HEK293 (cell line): ENCODE measurements around the gene TRABD.

Source experiments
- CTCF ChIA-PET: fragments of 350-600 bp; formaldehyde crosslinking; extraction: SDS; loops from one replicate; lab custom pipeline; 2021; ENCODE audit warnings: antibody characterized with exemption; lab: Yijun Ruan, JAX
- POLR2A ChIA-PET: fragments of 300-600 bp; formaldehyde crosslinking; extraction: SDS; loops from one replicate; lab custom pipeline; 2020; ENCODE audit warnings: antibody characterized with exemption, inconsistent platforms; lab: Yijun Ruan, JAX
- H3K27ac ChIP-seq: fragments of 200-500 bp; sonication (Bioruptor generic); 2 replicates; pipeline ENCODE4 v1.5.1; 2014; ENCODE audit warnings: low read depth, low read length, control low read depth, inconsistent platforms; ENCODE audit errors: extremely low read depth
- H3K36me3 ChIP-seq, 2 experiments: fragments of 200-500 bp in 1 of 2; sonication (Bioruptor generic) in 1 of 2; 1 replicate in 1 of 2; 2 replicates in 1 of 2; pipeline ENCODE4 v1.5.1; 2014 to 2017; ENCODE audit warnings: inconsistent platforms in 2 of 2, low read length in 2 of 2; ENCODE audit not compliant: control insufficient read depth in 2 of 2, insufficient read depth in 1 of 2
- H3K4me1 ChIP-seq: fragments of 200-500 bp; sonication (Bioruptor generic); 2 replicates; pipeline ENCODE4 v1.5.1; 2014; ENCODE audit warnings: mild to moderate bottlenecking, low read length, inconsistent platforms; ENCODE audit not compliant: control insufficient read depth, insufficient read depth
- H3K4me3 ChIP-seq: 2 replicates; pipeline ENCODE4 v1.5.1; 2011; ENCODE audit warnings: low read depth, mild to moderate bottlenecking, control low read depth, low read length, moderate library complexity
- H3K9me3 ChIP-seq: fragments of 200-500 bp; sonication (Bioruptor generic); 2 replicates; pipeline ENCODE4 v1.5.1; 2014; ENCODE audit warnings: low read depth, low read length, inconsistent platforms; ENCODE audit not compliant: control insufficient read depth, insufficient read depth
- BCL11B ChIP-seq: fragments of 450-650 bp; formaldehyde crosslinking; IDR thresholded peaks from 2 replicates; pipeline ENCODE4 v1.5.1; 2016; ENCODE audit warnings: low read depth, missing biosample characterization, missing genetic modification characterization
- GLIS2 ChIP-seq: fragments of 450-650 bp; formaldehyde crosslinking; IDR thresholded peaks from 2 replicates; pipeline ENCODE4 v1.5.1; 2016; ENCODE audit warnings: missing biosample characterization, missing genetic modification characterization
- KLF9 ChIP-seq: fragments of 450-650 bp; formaldehyde crosslinking; IDR thresholded peaks from 2 replicates; pipeline ENCODE4 v1.5.1; 2016; ENCODE audit warnings: missing biosample characterization, missing genetic modification characterization, low read depth
- PRDM10 ChIP-seq: fragments of 450-650 bp; formaldehyde crosslinking; IDR thresholded peaks from 2 replicates; pipeline ENCODE4 v1.5.1; 2016; ENCODE audit warnings: missing biosample characterization, missing genetic modification characterization
- PRDM6 ChIP-seq: fragments of 450-650 bp; formaldehyde crosslinking; IDR thresholded peaks from 2 replicates; pipeline ENCODE4 v1.5.1; 2017; ENCODE audit warnings: missing biosample characterization, missing genetic modification characterization
- SP2 ChIP-seq: fragments of 450-650 bp; formaldehyde crosslinking; IDR thresholded peaks from 2 replicates; pipeline ENCODE4 v1.5.1; 2016; ENCODE audit warnings: missing biosample characterization, missing genetic modification characterization
- ZBTB10 ChIP-seq: fragments of 450-650 bp; formaldehyde crosslinking; IDR thresholded peaks from 2 replicates; pipeline ENCODE4 v1.5.1; 2016; ENCODE audit warnings: missing biosample characterization, missing genetic modification characterization
- ZBTB17 ChIP-seq: fragments of 450-650 bp; formaldehyde crosslinking; IDR thresholded peaks from 2 replicates; pipeline ENCODE4 v1.5.1; 2016; ENCODE audit warnings: missing biosample characterization, missing genetic modification characterization
- ZIC2 ChIP-seq: fragments of 450-650 bp; formaldehyde crosslinking; IDR thresholded peaks from 2 replicates; pipeline ENCODE4 v1.5.1; 2016; ENCODE audit warnings: missing biosample characterization, missing genetic modification characterization
- ZNF140 ChIP-seq: fragments of 450-650 bp; formaldehyde crosslinking; IDR thresholded peaks from 2 replicates; pipeline ENCODE4 v1.5.1; 2016; ENCODE audit warnings: missing biosample characterization, missing genetic modification characterization
- ZNF549 ChIP-seq: fragments of 450-650 bp; IDR thresholded peaks from 2 replicates; pipeline ENCODE4 v1.5.1; 2018; ENCODE audit warnings: missing biosample characterization, missing genetic modification characterization, mild to moderate bottlenecking, inconsistent platforms, moderate library complexity
- ZNF843 ChIP-seq: fragments of 450-650 bp; formaldehyde crosslinking; IDR thresholded peaks from 2 replicates; pipeline ENCODE4 v1.5.1; 2016; ENCODE audit warnings: missing biosample characterization, missing genetic modification characterization
- TF ChIP-seq, protein P1 (sequence below): fragments of 450-650 bp; formaldehyde crosslinking; IDR thresholded peaks from 2 replicates; pipeline ENCODE4 v1.5.1; 2017; ENCODE audit warnings: missing biosample characterization, missing genetic modification characterization

The TRABD gene

GRCh38 chr22:50217543-50218152 lies 31.9 kb downstream of the TRABD start:
- peaks cover 2% of the 10 kb centered on the region; the same call in 1 of the 2 replicates for H3K4me1 ChIP-seq
- no peak overlapping the region for H3K27ac ChIP-seq
- no peak overlapping the region for H3K4me3 ChIP-seq
- H3K9me3 ChIP-seq = no peaks in the 10 kb centered on the region
- TF ChIP-seq PRDM10 (tag by site-specific recombination) (no peak), GLIS2 (tag by site-specific recombination) (peak; percentile 38; the same call in 1 of the 2 replicates), ZBTB10 (tag by site-specific recombination) (peak; percentile 72)
- ChIA-PET CTCF (interaction anchor here (0.8 kb wide), 1 partner anchor 23 kb away, joined by 3 read pairs; no protein-coding TSS in a partner anchor), POLR2A (no interaction called here)
- H3K36me3 ChIP-seq = peaks cover 25 to 98% of the 10 kb centered on the region in 2 experiments

DNA sequence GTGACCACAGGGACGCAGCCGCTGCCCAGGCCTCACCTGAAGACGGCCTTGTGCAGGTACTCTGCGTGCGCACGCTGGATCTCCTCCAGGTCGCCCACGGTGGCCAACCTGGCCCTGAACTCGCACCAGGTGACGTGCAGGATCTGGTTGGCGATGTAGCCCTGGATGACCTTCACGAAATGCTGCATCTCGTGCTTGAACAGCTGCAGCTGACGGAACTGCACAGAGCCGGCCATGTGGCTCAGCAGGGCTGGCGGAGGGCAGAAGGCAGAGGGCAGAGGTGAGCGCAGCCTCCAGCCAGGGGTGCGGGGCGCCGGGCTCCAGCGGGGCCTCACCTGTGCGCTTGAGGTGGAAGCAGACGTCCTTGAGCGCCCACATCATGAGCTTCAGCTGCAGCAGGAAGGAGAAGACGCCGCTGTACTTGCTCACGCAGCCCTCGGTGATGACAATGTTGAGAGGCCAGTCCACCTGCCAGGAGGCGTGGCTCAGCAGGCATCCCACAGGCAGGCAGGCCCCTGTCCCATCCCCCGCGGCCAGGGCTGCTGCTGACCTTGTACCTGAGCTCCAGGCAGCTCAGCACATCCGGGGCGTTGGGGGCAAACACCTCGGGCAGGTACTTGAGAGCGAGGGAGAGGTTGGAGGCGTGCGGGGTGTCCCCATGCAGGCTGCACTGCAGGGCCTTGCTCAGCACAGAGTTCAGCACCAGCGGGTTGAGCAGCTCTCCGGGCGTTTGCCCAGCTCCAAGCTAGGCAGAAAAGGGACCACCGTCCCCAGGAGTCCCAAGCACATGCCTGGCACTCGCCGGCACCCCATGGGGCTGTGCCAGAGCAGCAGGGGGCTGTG lies 32.7 kb downstream of the TRABD start:
- ChIA-PET POLR2A (interaction anchor here (0.6 to 2.1 kb wide), 2 partner anchors 13 to 33 kb away, joined by 3 to 5 read pairs; partner anchors contain the start of gene HDAC10), CTCF (interaction anchor here (0.8 kb wide), 1 partner anchor 22 kb away, joined by 3 read pairs; no protein-coding TSS in a partner anchor)
- TF ChIP-seq ZNF140 (tag by site-specific recombination) (no peak), ZBTB17 (tag by site-specific recombination) (no peak), KLF9 (tag by site-specific recombination) (0 out of 2 replicates have a peak, but pooled peaks have one; percentile 28), BCL11B (tag by site-specific recombination) (0 out of 2 replicates have a peak, but pooled peaks have one; percentile 38)
- H3K36me3 ChIP-seq = peaks cover 23 to 98% of the 10 kb centered on the region in 2 experiments
- H3K4me3 ChIP-seq = no peak overlapping the region
- H3K4me1 ChIP-seq = peaks cover 2% of the 10 kb centered on the region; the same call in 1 of the 2 replicates
- no peaks in the 10 kb centered on the region for H3K9me3 ChIP-seq
- no peak overlapping the region for H3K27ac ChIP-seq

DNA sequence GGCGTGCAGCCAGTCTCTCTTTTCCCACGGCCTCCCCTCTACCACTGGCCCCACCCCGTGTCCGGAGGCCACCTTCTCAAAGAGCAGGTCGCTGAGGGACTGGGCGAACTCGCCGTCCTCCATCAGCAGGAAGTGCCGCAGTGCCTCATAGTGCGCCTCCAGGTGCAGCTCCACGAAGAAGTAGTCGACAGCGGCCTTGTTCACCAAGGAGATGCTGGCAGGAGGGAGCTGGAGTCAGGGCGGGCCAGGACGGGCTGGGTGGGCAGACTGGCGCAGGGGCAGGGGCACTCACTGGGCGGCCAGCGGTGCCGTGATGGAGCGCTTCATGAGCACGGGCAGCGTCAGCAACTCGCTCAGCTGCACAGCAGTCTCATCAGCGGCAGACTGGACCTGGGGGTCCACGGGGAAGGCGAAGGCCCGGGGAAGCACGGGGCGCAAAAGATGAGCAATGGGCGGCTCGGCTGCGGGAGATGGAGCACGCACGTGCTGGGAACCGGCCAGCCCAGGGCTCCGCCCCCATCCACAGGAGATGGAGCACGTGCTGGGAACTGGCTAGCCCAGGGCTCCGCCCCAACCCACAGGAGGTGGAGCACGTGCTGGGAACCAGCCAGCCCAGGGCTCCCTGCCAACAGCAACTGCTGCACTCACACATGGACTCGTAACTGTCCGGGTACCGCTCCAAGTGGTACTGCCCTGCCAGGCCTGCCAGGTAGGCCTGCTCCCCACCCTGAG lies 33.4 kb downstream of the TRABD start:
- Histone ChIP-seq H3K9me3 (no peaks in the 10 kb centered on the region), H3K36me3 (peaks cover 22 to 98% of the 10 kb centered on the region in 2 experiments), H3K27ac (no peak overlapping the region), H3K4me3 (no peak overlapping the region), H3K4me1 (peaks cover 2% of the 10 kb centered on the region; the same call in 1 of the 2 replicates)
- POLR2A ChIA-PET = interaction anchor here (0.6 to 2.1 kb wide), 2 partner anchors 14 to 32 kb away, joined by 3 to 5 read pairs; partner anchors contain the start of gene HDAC10
- CTCF ChIA-PET = no interaction called here
- TF ChIP-seq, protein P1, sequence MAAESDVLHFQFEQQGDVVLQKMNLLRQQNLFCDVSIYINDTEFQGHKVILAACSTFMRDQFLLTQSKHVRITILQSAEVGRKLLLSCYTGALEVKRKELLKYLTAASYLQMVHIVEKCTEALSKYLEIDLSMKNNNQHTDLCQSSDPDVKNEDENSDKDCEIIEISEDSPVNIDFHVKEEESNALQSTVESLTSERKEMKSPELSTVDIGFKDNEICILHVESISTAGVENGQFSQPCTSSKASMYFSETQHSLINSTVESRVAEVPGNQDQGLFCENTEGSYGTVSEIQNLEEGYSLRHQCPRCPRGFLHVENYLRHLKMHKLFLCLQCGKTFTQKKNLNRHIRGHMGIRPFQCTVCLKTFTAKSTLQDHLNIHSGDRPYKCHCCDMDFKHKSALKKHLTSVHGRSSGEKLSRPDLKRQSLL (tag by site-specific recombination) = peak; percentile 85
- peak; percentile 40; the same call in 1 of the 2 replicates for TF ChIP-seq SP2 (tag by site-specific recombination)
- no peak for TF ChIP-seq ZNF843 (tag by site-specific recombination)
- no peak for TF ChIP-seq ZNF549 (tag by site-specific recombination)
- peak; percentile 73 for TF ChIP-seq ZIC2
- no peak for TF ChIP-seq PRDM6 (tag by site-specific recombination)
